GM19467 (cell line): ENCODE measurements around the gene SLC5A9.
"Not testable (repeated sequence)": the region's sequence is repeated elsewhere in the genome, so short reads cannot be mapped to it uniquely, and the experiment has no call there.

Source experiments
- ATAC-seq: cut with Tn5 transposase; IDR thresholded peaks from one replicate; pipeline ENCODE4 v1.9.1; 2021; ENCODE audit warnings: mild to moderate bottlenecking, moderate library complexity; ENCODE audit not compliant: unreplicated experiment

SLC5A9 gene

DNA sequence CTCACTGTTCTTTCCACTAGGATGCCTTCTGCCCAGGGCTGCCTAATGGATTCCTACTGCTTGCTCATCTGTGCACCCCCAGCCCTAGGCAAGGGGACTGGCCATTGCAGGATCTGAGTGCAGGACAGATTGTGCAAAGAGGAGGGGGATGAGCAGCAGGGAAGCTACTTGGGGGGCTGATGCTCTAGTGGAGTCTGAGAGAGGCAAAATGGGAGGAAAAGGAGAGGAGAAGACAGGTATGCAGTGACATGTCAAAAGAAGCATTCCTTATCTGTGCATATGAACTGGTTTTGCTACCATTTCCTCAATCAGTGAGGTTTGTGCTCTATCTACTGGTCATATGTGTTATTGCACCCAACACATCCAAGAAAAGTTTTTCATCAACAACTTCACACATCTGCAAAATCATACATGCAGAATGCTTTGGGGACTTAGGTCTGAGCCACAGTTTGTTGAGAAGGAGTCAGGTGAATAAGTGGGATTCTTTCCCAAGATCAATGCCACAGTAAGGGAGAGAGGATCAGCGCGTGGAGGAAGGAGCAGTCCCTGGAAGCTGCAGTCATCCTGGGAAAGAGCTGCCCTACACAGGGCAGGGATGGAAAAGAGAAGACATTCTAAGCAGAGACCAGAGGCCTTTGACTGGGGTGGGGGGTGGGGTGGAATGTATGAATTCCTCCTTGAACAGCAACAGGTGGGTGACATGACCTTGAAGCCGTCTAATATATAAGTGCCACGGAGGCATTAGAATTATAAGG lies 14.4 kb downstream of the SLC5A9 start:
- ATAC-seq, result peak; percentile 62

DNA sequence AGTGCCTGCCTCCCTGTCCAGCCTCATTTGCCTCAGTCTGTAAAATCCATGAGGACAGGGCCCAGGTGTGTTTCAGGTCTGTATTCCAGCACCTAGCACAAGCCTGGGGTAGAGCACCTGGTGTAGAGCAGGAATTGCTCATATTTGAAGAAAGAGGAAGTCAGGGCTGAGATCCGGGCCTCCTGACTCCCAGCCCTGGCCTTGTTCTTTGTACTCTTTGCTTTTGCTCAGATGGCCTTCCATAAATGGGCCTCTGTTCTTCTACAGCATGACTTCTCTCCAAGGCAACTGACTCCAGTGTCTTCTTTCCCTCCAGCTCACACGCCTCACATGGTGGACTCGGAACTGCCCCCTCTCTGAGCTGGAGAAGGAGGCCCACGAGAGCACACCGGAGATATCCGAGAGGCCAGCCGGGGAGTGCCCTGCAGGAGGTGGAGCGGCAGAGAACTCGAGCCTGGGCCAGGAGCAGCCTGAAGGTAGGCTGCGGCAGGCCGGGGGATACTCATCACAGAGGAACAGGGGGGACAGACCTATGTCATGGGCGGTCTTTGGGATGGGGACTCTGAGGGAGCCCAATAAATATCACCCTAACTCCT lies 19.7 kb downstream of the SLC5A9 start:
- ATAC-seq, result no peak

DNA sequence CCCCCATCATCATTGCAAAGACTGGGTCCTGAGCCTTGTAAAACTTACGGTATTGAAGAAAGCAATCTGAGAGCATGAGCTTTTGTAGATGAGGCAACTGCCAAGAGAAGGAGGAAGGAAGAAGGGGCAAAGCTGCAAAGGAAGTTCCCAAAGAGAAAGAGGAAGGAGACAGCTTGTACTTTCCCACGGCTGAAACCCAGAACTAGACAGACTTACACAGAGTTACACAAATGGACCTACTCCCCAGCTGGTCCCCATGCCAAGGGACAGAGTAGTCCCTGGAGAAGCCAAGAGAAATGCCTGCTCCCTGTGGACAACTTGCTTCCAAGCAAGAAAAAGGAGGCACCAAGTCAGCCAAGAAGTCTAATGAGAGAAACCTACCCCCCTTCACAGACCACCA lies 22.6 kb downstream of the SLC5A9 start:
- ATAC-seq, result no peak

DNA sequence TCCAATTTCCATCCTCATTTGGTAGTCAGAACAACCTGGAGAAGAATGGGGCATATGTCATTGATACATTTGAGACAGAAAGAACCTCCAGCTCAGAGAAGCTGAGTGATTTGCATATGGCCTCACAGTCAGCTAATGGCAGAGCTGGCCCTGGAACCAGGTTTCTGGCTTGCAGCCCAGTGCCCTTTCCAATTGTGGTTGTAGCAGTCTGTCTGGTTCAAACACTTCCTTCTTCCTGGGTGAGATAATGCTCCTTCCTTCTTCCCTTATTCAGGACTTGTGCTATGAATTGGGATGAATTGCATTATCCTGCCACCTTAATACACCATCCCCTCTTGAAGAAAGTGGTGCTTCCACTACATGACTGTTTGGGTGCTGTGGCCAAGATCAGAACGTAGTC lies 24.2 kb downstream of the SLC5A9 start:
- no peak for ATAC-seq

DNA sequence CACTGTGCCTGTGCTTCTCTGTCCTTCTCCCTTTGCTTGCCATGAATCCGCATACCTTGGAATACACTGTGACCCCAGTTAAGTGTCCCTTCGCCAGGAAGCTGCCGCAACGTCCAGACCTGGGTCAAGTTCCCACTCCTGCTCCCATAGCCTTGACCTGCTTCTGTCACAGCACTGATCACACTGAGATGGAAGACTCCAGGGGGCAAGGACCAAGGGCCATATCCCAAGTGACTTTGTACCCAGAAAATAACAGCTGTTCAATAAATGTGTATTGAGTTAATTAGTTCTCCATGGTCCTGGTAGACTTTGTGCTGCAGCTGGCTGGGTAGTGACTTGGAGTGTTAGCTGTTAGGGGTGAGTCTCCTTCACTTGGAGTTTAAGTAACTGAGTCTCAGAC lies 25.8 kb downstream of the SLC5A9 start:
- no peak for ATAC-seq

DNA sequence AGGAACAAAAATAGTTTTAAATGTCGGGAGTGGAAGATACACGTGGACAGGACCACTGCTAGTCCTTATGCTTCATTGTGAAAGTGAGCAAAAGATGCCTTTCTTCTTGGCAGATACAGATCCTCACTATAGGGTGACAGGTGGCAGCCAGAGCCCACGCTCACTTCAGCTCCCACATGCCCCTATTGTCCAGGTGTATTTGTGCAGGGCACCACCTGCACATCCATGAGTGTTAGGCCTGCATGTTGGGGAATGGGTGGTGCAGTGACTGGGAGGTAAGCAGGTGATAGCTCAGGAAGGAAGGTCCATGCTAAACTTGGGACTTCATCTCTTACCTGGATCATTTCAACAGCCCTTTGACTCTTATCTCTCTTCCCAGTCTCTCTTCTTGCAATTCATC lies 27.4 kb downstream of the SLC5A9 start:
- no peak for ATAC-seq

DNA sequence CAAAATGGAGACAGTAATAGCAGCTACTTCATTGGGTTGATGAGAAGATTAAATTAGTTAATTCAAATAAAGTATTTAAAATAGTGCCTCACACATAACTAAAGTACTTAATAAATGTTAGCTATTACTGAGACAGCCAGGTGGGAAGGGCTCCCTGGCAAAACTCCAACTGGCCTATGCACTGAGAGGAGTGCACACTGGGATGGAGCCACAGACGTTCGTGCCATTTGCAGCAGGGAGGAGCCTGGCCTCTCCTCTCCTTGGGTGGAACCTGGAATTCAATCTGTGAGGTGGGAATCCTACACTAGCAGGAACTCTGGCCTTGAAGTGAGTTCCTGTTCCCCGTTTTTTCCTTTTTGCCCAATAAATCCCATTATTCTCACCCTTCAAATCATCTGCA lies 28.1 kb downstream of the SLC5A9 start:
- no peak for ATAC-seq

DNA sequence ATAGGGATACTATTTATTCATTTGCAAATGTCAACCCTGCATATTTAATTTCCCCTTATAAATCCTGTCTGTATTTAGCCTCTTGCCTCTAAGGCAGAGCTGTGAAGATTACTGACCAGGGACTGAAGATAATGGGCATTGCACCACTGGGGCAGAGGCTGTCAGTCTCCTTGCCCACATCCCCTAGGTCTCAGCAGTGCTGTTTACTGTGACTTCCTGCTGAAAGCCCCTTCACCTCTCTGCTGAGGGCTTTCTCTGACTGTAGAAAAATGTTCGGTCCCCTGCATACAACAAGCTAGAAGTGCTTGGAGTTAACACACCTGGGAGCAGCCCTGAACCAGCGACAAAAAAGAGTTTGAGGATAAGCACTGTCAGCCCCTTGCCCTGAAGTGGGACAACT lies 28.8 kb downstream of the SLC5A9 start:
- no peak for ATAC-seq

DNA sequence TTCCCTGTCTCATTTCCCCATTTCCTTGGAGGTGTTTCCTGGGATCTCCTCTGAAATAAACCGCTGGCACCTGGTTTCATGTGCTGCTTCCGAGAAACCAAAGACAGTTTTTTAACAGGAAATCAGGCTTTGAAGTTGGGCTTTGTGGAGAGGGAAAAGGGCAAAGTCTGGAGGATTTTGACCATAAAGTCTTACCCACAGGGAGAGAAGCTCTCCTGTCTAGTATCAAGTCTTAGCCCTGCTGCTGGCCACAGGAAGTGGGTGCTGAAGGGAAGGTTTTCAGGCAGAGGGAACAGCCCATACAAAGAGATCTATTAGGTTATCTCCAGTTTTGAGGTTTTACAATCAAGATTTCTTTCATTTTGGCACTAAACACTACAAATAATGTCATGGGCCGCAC lies 29.3 kb downstream of the SLC5A9 start:
- ATAC-seq, result no peak

DNA sequence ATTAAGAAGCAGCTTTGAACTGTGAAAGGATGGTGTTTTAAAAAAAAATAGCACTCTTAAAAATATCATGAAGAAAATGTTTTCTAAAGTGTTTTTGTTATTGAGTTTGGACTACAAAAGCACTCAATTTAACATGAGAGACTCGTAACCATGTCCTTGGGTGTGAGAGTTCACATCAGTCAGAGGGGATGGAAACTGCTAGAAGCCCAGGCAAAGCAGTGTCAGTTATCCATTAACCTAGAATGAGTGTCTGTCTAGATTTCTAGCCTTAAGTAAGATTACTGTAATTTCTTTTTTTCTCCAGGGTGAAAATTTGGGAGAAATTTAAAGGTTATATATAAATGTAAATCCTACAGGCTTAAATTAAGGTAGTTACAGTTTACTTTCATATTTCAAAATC lies 31.7 kb downstream of the SLC5A9 start:
- no peak for ATAC-seq

DNA sequence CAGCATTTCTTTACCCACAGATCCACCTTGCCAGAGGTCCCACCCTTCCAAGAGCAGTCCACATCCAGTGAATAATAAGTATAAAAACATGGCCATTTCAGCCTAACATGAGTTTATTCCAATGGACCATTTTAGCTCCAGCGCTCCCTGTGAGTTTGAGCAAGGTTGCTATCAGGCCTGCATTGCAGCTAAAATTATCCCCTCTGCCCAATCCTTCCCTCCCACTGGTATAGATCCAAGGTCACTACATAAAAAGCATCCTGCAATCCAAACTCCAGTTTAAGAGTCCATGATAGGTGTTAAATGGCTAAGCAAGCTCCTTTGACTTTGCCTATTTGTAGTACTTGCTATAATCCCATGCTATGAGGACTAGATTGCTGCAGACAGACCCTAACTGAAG lies 35.6 kb downstream of the SLC5A9 start:
- no peak for ATAC-seq

DNA sequence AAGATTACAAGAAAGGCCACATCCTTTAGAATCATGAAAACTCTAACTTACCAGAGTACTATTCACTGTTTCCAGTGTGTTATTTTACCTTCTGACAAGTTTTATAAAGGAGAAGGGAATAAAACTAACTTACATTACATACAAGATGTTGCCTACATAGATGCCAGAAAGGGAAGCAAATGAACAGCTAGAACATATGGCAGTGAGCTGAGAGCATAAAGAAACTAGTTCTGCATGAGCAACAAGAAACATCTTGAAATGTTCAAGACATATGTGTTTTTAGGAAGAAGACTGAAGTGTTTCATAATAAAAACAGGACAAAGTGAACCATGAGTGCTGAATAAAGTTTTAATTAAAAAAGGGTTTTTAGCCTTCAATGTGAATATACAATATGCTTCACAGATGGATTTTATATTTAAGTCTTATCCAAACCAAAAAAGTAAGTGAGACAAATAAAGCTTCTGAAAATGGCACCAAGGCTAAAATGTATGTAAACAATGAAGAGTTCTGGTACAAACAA lies 39.4 kb downstream of the SLC5A9 start:
- ATAC-seq, result no peak

DNA sequence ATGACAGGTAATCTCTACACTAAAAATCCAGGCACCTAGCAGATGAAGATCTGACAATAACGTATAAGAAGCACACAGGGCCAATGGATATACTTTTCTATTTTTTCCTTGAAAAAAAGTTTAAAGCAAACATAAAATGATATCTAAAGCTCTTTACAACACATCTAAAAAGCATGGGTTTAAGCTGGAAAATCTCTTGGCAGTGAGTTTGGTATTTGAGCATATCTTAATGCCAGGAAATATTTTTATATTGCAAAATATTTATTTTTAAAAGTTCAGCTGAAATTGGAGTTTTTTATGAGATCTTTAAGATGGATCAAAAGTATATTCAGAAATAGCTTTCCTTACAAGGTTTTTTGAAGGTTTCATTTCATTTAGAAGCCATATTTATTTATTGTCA lies 40.5 kb downstream of the SLC5A9 start:
- no peak for ATAC-seq

DNA sequence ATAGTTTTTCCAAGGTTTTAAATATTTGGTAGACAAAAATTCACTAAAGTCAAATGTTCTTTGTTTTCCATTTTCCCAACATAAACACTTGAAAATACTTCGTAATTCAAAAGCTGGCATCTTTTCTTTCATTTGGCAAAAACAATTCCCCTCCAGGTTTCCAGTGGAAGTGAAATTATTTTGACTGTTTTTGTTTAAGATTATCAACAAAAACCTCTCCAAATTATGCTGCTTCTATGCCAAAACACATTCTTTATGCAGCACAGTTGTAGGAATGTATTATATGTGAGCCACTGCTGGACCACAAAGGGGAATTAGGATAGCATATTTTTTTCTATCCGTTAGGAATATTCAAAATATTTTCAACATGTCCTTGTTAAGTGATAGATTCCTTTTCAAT lies 44.1 kb downstream of the SLC5A9 start:
- ATAC-seq, result no peak

DNA sequence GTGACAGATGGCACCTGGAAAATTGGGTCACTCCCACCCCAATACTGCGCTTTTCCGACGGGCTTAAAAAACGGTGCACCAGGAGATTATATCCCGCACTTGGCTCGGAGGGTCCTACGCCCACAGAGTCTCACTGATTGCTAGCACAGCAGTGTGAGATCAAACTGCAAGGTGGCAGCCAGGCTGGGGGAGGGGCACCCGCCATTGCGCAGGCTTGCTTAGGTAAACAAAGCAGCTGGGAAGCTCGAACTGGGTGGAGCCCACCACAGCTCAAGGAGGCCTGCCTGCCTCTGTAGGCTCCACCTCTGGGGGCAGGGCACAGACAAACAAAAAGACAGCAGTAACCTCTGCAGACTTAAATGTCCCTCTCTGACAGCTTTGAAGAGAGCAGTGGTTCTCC lies 54.9 kb downstream of the SLC5A9 start:
- ATAC-seq, result not testable (repeated sequence)

DNA sequence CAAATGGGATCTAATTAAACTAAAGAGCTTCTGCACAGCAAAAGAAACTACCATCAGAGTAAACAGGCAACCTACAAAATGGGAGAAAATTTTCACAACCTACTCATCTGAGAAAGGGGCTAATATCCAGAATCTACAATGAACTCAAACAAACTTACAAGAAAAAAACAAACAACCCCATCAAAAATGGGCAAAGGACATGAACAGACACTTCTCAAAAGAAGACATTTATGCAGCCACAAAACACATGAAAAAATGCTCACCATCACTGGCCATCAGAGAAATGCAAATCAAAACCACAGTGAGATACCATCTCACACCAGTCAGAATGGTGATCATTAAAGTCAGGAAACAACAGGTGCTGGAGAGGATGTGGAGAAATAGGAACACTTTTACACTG lies 59.8 kb downstream of the SLC5A9 start:
- ATAC-seq, result not testable (repeated sequence)

DNA sequence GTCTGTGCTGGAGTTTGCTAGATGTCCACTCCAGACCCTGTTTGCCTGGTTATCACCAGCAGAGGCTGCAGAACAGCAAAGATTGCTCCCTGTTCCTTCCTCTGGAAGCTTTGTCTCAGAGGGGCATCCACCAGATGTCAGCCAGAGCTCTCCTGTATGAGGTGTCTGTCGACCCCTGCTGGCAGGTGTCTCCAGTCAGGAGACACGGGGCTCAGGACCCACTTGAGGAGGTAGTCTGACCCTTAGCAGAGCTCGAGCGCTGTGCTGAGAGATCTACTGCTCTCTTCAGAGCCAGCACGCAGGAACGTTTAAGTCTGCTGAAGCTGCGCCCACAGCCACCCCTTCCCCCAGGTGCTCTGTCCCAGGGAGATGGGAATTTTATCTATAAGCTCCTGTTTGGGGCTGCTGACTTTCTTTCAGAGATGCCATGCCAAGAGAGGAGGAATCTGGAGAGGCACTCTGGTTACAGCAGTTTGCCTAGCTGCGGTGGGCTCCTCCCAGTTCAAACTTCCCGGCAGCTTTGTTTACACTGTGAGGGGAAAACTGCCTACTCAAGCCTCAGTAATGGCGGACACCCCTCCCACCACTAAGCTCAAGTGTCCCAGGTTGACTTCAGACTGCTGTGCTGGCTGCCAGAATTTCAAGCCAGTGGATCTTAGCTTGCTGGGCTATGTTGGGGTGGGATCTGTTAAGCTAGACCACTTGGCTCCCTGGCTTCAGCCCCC lies 62.3 kb downstream of the SLC5A9 start:
- ATAC-seq, result not testable (repeated sequence)

DNA sequence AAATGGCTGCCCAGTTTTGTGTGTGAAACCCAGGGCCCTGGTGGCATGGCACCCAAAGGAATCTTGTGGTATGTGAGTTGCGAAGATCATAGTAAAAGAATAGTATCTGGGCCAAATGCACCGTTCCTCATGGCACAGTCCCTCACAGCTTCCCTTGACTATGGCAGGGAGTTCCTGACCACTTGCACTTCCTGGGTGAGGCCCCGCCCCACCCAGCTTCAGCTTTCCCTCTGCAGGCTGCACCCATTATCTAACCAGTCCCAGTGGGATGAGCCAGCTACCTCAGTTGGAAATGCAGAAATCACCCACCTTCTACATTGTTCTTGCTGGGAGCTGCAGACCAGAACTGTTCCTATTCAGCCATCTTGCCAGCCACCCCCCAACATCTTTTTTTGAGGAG lies 63.0 kb downstream of the SLC5A9 start:
- no peak for ATAC-seq

DNA sequence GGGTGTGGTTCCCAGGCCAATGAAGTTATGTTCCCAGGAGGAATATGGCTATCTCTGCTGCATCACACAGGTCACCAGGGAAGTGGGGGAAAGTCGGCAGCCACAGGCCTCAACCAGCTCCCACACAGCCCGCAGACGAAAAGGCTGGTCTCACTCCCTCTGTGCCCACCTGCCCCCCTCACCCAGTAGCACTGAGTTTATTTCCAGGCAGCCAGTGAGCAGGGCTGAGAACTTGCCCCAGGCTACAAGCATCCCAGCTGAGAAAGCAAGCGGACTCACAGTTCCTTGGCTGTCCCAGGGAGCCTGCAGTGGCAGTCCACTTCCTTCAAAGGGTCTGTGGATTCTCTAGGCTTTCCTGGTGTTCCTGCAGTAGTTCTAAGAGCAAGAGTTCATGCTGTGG lies 68.9 kb downstream of the SLC5A9 start:
- no peak for ATAC-seq

DNA sequence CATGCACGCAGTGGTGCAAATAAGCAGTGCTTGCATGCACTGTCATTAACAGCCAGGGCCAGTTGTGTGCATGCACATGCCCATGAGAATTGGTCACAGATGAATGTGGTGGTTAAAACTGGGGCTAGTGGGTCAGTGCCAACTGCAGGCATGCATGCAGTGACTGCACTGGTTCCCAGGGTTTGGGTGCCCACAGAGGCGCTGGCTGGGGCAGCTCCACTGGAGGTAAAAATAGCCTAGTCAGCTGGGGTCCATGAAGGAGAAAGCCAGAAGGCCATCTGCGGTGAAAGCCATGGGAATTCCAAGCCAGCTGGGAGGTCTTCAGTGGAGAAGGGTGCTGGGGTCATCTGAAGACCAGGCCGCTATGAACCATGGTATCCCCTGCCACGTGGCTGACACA lies 70.2 kb downstream of the SLC5A9 start:
- ATAC-seq, result no peak

DNA sequence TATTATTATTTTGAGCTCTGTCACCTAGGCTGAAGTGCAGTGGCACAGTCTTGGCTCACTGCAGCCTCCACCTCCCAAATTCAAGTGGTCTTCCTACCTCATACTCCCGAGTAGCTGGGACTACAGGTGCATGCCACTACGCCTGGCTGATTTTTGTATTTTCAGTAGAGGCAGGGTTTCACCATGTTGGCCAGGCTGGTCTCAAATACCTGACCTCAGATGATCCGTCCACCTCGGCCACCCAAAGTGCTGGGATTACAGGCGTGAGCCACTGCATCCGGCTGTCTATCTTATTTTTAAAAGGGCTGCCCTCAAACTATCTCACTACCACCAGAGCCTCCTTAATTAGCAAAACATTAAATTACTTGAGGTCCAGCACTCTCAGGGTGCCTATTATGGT lies 71.6 kb downstream of the SLC5A9 start:
- ATAC-seq, result not testable (repeated sequence)

DNA sequence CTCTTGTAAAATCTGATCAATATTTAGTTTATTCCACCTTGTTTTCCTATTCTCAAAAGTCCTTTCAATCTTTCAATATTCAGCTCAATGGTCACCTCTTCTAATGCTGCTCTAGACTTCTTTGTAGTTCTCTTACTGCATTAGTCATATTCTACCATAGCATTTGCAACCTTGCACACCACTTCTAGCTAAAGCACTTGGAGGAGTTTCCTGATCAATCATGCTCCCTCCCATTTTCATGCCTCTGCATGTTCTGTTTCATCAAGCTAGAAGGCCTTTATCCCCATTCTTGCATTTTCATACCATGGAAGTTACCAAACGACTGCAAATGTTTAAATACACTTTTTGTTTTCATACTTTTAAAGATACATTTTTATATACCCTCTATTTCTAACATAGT lies 72.1 kb downstream of the SLC5A9 start:
- ATAC-seq, result no peak
